ENCODE measurements around the gene NEK4. TPM values are rescaled to one million over a fixed set of nuclear protein-coding genes. Genes with fewer than 3 reads are reported as not detected.
"Not testable (repeated sequence)": the region's sequence is repeated elsewhere in the genome, so short reads cannot be mapped to it uniquely, and the experiment has no call there.

NEK4 gene
- total RNA-seq, 4 donors from 2014 or later, result 16.4 to 25.6 (median 22.4) TPM

DNA sequence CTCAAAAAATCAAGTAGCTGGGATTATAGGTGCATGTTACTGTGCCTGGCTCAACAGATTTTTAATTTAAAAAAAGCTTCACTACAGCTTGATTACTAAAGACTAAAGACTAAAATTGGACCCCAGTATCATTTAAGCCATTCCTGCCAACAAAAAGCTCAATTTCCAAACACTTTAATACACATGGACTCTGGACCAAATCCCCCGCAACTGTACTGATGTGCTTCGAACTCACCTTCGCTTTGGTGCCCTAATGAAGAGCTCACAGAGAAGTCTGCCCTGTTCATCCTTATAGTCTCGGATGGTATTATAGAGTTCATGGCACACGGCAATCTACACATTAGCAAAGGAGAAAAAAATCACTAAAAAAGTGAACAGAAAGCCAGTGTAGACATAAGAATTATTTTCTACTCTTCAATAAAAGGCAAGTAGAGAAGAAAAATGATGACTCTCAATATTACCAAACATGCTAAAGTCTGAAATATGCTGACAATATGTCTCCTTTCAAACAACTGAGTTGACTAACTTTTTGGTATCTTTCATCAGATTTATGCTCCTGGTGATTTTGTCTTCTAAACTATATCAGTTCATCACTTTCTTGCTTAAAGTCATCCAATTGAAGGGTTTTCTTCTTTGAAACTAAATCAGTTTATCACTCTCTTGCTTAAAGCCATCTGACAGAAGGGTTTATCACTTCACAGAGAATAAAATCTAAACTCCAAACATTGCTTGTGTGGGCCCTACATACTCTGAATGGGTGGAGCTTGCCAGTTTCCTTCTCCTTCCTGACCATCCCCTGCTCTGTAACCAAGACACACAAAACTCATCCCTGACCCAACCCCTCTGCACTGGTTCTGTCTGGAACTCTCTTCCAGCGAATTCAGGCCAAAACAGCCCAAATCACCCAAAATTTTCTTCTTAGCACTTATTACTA, 92.2 kb downstream of the NEK4 start:
- intact Hi-C loops (cut with DNase I; ENCODE audit: low total_unique reads), result no loop called here
- H3K4me1 ChIP-seq, result peaks cover 8 to 32% of the 10 kb centered on the region in 2 donors

GRCh38 chr3:52676201-52676600, 94.5 kb downstream of the NEK4 start:
- in situ Hi-C loops (cut with MboI; ENCODE audit: low sequenced_read_pairs in 4 of 4); DNase-seq; H3K4me3 ChIP-seq; H3K27ac ChIP-seq; H3K9me3 ChIP-seq; intact Hi-C loops (cut with DNase I; ENCODE audit: low total_unique reads); ATAC-seq; H3K27me3 ChIP-seq: not testable (repeated sequence)
- peaks cover 0 to 14% of the 10 kb centered on the region in 2 donors for H3K4me1 ChIP-seq
- H3K36me3 ChIP-seq, result peaks cover 0 to 91% of the 10 kb centered on the region in 2 donors

More for the DNA sequence above, 92.2 kb downstream of the NEK4 start:
- ATAC-seq (no peak), DNase-seq (no peak)
- Histone ChIP-seq H3K27me3 (no peaks in the 10 kb centered on the region), H3K36me3 (peaks cover 0 to 78% of the 10 kb centered on the region in 2 donors), H3K4me3 (no peak overlapping the region), H3K27ac (peak overlapping the region in 1 of 4 donors; percentile 16), H3K9me3 (no peaks in the 10 kb centered on the region)
- no peak for TF ChIP-seq CTCF (IDR thresholded peaks at IDR 0.05 in 4 of 5, conservative IDR thresholded peaks at IDR 0.05 in 1 of 5)
- no peak for TF ChIP-seq POLR2A (IDR thresholded peaks at IDR 0.05)
- in situ Hi-C loops (cut with MboI; ENCODE audit: low sequenced_read_pairs in 4 of 4), result no loop called here

DNA sequence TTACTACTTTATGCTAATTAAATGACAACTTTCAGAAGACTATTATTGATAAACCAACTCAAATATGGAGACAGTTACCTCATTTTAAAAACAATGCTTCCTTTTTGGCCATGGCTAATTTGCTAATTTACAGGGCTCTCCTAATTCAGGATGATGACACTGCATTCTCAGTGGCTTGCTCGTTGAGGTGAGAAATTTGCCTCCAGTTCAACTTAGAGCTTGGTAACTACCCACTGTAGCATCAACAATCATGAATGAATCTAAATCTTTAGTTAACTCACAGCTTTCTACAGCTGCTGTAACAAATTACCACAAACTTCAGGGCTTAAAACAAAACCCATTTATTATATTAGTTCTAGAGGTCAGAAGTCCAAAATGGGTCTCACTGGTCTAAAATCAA, 99.1 kb downstream of the NEK4 start:
- intact Hi-C loops (cut with DNase I; ENCODE audit: low total_unique reads), result no loop called here
- Histone ChIP-seq H3K4me1 (peaks cover 0 to 4% of the 10 kb centered on the region in 2 donors), H3K27me3 (no peaks in the 10 kb centered on the region), H3K36me3 (peaks cover 0 to 60% of the 10 kb centered on the region in 2 donors), H3K9me3 (no peaks in the 10 kb centered on the region), H3K4me3 (no peak overlapping the region), H3K27ac (peak overlapping the region in 3 of 4 donors; percentile 61 to 77 (median 70))
- no peak for DNase-seq
- no peak for ATAC-seq
- TF ChIP-seq CTCF (IDR thresholded peaks at IDR 0.05 in 4 of 5, conservative IDR thresholded peaks at IDR 0.05 in 1 of 5), result no peak
- in situ Hi-C loops (cut with MboI; ENCODE audit: low sequenced_read_pairs in 4 of 4), result no loop called here

DNA sequence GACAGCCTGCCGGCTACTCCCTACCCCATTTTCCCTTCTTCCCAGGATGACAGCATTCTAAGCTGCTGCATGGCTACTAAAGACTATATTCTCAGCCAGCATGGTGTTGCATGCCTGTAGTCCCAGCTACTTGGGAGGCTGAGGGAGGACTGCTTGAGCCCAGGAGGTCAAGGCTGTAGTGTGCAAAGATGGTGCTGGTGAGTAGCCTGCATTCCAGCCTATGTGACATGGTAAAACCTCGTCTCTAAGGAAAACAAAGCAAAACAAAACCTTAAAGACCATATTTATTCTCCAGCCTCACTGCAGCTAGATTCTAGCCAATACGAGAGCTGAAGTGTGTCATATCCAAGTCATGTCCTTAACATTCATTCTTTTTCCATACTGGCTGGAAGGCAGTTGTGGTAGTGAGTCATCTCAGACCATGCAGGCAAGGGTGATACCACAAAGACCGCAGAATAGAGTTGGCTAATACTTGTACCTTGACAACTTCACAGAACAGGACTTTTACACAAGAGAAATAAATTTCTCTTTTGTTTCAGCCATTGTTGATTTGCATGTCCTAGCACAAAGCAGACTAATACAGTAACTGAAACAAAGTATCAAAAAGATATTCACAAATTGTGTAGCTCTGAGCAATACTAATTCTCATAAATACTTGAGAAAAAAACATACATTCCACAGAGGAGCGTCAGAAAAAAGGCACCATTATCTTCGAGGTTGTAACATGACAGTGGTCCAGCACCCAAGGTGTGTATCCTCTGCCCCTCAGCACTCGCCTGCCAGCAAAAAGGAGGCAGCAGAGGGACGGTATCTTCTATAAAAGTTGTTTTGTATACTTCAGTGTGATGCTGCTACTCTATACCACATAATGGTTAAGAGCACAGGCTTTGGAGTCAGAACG, 99.9 kb downstream of the NEK4 start:
- H3K36me3 ChIP-seq, result peaks cover 0 to 61% of the 10 kb centered on the region in 2 donors
- in situ Hi-C loops (cut with MboI; ENCODE audit: low sequenced_read_pairs in 4 of 4), result no loop called here
- peak; percentile 10 to 41 for DNase-seq

More for the DNA sequence above, 99.9 kb downstream of the NEK4 start:
- ATAC-seq, result peak; percentile 96 to 99
- Histone ChIP-seq H3K4me1 (peaks cover 0 to 4% of the 10 kb centered on the region in 2 donors), H3K9me3 (no peaks in the 10 kb centered on the region), H3K27me3 (no peaks in the 10 kb centered on the region), H3K4me3 (no peak overlapping the region), H3K27ac (peak overlapping the region; percentile 3 to 77 (median 66))
- TF ChIP-seq CTCF (IDR thresholded peaks at IDR 0.05 in 4 of 5, conservative IDR thresholded peaks at IDR 0.05 in 1 of 5) (no peak), POLR2A (IDR thresholded peaks at IDR 0.05) (no peak)
- intact Hi-C loops (cut with DNase I; ENCODE audit: low total_unique reads), result no loop called here
